Measurements from ENCODE around the gene KLHL13. TPM values are rescaled to one million over a fixed set of nuclear protein-coding genes. Genes with fewer than 3 reads are reported as not detected.
A peak's percentile ranks its signal among the peaks of the same experiment; 100 is the strongest.

The KLHL13 gene
- total and polyA plus RNA-seq, 8 donors = 1.6 to 4.1 (median 2.8) TPM

- Histone ChIP-seq H3K9me3 (no peaks in the 10 kb centered on the region), H3K4me1 (no peaks in the 10 kb centered on the region), H3K27me3 (peaks cover 23 to 24% of the 10 kb centered on the region in 2 donors), H3K4me3 (peak overlapping the region; percentile 37), H3K36me3 (no peaks in the 10 kb centered on the region), H3K27ac (peak overlapping the region in 1 of 2 donors; percentile 26)
- DNase-seq (peak in 3 of 4 donors; percentile 5 to 61 (median 11)), ATAC-seq (peak; percentile 67)
- intact Hi-C loops (cut with DNase I) = no loop called here
- TF ChIP-seq, protein P1, sequence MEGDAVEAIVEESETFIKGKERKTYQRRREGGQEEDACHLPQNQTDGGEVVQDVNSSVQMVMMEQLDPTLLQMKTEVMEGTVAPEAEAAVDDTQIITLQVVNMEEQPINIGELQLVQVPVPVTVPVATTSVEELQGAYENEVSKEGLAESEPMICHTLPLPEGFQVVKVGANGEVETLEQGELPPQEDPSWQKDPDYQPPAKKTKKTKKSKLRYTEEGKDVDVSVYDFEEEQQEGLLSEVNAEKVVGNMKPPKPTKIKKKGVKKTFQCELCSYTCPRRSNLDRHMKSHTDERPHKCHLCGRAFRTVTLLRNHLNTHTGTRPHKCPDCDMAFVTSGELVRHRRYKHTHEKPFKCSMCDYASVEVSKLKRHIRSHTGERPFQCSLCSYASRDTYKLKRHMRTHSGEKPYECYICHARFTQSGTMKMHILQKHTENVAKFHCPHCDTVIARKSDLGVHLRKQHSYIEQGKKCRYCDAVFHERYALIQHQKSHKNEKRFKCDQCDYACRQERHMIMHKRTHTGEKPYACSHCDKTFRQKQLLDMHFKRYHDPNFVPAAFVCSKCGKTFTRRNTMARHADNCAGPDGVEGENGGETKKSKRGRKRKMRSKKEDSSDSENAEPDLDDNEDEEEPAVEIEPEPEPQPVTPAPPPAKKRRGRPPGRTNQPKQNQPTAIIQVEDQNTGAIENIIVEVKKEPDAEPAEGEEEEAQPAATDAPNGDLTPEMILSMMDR (IDR thresholded peaks at IDR 0.05) = no peak
Measured at GRCh38 chrX:118115953-118116712, 477 bp downstream of the KLHL13 start.

DNA sequence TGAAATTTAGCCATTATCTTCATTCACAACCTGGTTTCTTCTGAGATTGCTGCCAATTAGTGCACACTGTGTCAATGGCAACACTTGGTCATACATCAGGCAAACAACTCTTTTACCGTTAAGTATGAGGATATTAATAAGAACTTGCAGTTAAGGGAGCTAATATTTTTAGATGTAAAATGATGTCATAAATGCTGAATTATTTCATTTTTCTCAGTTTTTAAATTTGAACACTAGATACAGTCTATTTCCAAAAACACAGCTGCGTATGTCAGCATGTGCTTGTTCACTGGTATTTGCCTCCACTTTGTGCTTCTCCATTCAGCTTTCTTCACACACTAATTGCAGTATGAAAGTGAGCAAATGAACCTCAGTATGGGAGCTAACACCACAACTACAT, 1.6 kb downstream of the KLHL13 start:
- no peak for DNase-seq
- Histone ChIP-seq H3K4me3 (no peak overlapping the region), H3K27me3 (peaks cover 23 to 24% of the 10 kb centered on the region in 2 donors), H3K36me3 (no peaks in the 10 kb centered on the region), H3K9me3 (no peaks in the 10 kb centered on the region), H3K27ac (no peak overlapping the region), H3K4me1 (no peaks in the 10 kb centered on the region)
- TF ChIP-seq, protein P1 (IDR thresholded peaks at IDR 0.05) = no peak
- intact Hi-C loops (cut with DNase I) = no loop called here
- no peak for ATAC-seq

DNA sequence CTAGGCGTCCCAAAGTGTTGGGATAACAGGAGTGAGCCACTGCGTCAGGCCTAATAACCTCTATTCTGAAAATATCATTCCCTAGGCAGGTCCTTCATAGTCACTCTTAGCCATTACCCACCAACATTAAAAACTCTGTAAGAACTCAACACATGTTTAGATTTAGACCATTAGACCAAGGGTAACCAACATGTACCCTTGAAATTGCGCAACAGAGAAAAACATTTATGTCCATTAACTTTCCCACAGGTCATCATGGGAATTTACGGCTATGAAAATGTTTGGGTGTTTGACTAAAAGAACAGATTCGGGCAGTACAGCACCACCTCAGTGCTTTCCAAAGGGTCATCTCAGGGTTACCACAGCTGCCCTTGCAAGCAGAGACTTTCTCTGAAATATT, 7.5 kb downstream of the KLHL13 start:
- TF ChIP-seq, protein P1 (IDR thresholded peaks at IDR 0.05) = no peak
- Histone ChIP-seq H3K9me3 (no peaks in the 10 kb centered on the region), H3K27ac (no peak overlapping the region), H3K4me3 (no peak overlapping the region), H3K27me3 (no peaks in the 10 kb centered on the region), H3K4me1 (no peaks in the 10 kb centered on the region), H3K36me3 (no peaks in the 10 kb centered on the region)
- intact Hi-C loops (cut with DNase I) = no loop called here
- DNase-seq (no peak), ATAC-seq (no peak)

- no peaks in the 10 kb centered on the region for H3K4me1 ChIP-seq
- intact Hi-C loops (cut with DNase I) = no loop called here
- H3K36me3 ChIP-seq = no peaks in the 10 kb centered on the region
- no peak overlapping the region for H3K27ac ChIP-seq
- no peak for ATAC-seq
- TF ChIP-seq, protein P1 (IDR thresholded peaks at IDR 0.05) = no peak
- no peak overlapping the region for H3K4me3 ChIP-seq
- DNase-seq = no peak
- H3K9me3 ChIP-seq = no peaks in the 10 kb centered on the region
- no peaks in the 10 kb centered on the region for H3K27me3 ChIP-seq
Measured at GRCh38 chrX:118108304-118108703, 8.3 kb downstream of the KLHL13 start.

DNA sequence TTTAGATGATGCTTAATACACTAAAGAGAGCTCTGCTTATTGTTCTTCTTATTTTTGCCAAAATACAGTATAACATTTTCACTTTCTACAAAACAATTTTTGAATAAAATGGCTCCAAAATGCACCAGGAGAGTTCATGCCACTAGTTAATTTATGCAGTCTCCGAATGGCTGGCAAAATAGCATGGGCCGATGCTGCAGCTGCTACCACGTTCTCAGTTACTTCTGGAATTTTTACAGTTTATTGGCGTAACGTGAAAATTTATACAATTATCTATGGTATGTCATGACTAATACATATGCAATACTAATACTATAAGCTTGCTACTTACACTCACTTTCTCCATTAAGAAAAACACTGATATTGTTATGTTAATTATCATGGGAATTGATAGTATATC, 16.5 kb downstream of the KLHL13 start:
- intact Hi-C loops (cut with DNase I) = no loop called here
- Histone ChIP-seq H3K4me1 (no peaks in the 10 kb centered on the region), H3K36me3 (no peaks in the 10 kb centered on the region), H3K9me3 (no peaks in the 10 kb centered on the region), H3K27ac (no peak overlapping the region), H3K4me3 (no peak overlapping the region), H3K27me3 (no peaks in the 10 kb centered on the region)
- DNase-seq = no peak
- TF ChIP-seq, protein P1 (IDR thresholded peaks at IDR 0.05) = no peak
- ATAC-seq = no peak
